ENCODE data around the gene RAB3IL1. TPM values are rescaled to one million over a fixed set of nuclear protein-coding genes. Genes with fewer than 3 reads are reported as not detected.

Gene RAB3IL1
- total and polyA plus RNA-seq, 3 donors from 2014 or later, result 57.7 to 88.2 (median 65.8) TPM

DNA sequence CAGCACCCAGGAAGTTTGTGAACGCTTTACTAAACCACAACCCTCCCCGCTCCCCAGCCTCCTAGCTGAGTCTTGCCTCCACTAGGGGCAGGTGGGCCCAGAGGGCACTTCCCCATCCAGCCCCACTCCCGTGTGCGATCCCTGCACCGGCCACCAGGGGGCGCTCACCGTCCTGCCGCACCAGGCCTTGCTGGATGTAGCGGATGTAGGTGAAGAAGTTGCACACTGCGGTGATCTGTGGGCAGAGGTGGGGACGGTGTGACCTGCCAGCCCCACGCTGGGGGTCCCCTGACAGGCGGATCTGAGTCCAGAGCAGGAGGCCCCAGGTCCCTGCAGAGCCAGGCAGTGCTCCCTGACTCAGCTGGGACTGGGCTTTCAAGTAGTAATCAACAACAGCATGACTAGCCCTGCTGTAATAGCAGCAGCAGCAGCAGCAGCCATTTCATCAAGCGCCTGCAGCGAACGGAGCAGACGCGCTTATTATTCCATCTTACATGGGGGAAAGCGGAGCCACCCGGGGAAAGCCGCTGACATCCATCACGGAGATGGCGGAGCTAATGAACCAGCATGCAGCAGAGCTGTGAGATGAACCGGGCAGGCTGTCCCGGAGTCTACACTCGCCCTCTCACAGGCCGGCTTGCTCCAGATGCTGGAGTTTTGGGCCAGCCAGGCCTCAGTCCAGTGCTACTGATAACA, 18.1 kb downstream of the RAB3IL1 start:
- TF ChIP-seq, protein P1, sequence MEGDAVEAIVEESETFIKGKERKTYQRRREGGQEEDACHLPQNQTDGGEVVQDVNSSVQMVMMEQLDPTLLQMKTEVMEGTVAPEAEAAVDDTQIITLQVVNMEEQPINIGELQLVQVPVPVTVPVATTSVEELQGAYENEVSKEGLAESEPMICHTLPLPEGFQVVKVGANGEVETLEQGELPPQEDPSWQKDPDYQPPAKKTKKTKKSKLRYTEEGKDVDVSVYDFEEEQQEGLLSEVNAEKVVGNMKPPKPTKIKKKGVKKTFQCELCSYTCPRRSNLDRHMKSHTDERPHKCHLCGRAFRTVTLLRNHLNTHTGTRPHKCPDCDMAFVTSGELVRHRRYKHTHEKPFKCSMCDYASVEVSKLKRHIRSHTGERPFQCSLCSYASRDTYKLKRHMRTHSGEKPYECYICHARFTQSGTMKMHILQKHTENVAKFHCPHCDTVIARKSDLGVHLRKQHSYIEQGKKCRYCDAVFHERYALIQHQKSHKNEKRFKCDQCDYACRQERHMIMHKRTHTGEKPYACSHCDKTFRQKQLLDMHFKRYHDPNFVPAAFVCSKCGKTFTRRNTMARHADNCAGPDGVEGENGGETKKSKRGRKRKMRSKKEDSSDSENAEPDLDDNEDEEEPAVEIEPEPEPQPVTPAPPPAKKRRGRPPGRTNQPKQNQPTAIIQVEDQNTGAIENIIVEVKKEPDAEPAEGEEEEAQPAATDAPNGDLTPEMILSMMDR (IDR thresholded peaks at IDR 0.05), result peak; percentile 100
- TF ChIP-seq POLR2A (IDR thresholded peaks at IDR 0.05), result no peak
- H3K36me3 ChIP-seq (ENCODE audit: low read depth, missing control alignments), result no peaks in the 10 kb centered on the region
- no peaks in the 10 kb centered on the region for H3K9me3 ChIP-seq
- intact Hi-C loops (cut with DNase I; ENCODE audit: low total_unique reads), result loop anchor here (2.0 kb wide), 1 partner anchor 48 kb away; no protein-coding TSS in a partner anchor
- DNase-seq, result peak; percentile 86
- H3K27ac ChIP-seq, result peak overlapping the region; percentile 14 to 62
- peaks cover 28% of the 10 kb centered on the region for H3K4me1 ChIP-seq
- H3K27me3 ChIP-seq, result no peaks in the 10 kb centered on the region
- WGBS, 2 donors, result 53 to 67% methylated on average over 22 to 27 of the region's 27 CpGs
- H3K4me3 ChIP-seq, result no peak overlapping the region

DNA sequence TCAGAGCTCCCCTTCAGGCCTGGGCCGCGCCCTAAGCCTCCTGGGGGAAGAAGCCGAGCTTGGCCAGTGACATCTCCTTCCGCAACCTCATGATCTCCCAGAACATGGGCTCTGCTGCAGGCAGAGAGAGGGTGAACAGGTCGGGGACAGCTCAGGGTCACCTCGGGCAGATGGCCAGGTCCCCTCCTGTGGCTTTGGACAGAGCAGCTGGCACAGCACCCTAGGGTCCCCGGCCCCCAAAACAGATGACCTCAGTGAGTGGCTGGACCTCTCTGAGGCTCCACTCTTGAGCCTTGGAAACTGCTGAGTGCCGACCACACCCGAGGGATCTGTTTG, 19.2 kb downstream of the RAB3IL1 start:
- Histone ChIP-seq H3K36me3 (ENCODE audit: low read depth, missing control alignments) (no peaks in the 10 kb centered on the region), H3K27ac (peak overlapping the region; percentile 14 to 62), H3K4me3 (no peak overlapping the region), H3K27me3 (no peaks in the 10 kb centered on the region), H3K9me3 (no peaks in the 10 kb centered on the region), H3K4me1 (peaks cover 28% of the 10 kb centered on the region)
- no peak for DNase-seq
- TF ChIP-seq POLR2A (IDR thresholded peaks at IDR 0.05), result no peak
- TF ChIP-seq, protein P1 (IDR thresholded peaks at IDR 0.05), result no peak
- intact Hi-C loops (cut with DNase I; ENCODE audit: low total_unique reads), result loop anchor here (2.0 kb wide), 1 partner anchor 49 kb away; no protein-coding TSS in a partner anchor
- WGBS, 2 donors, result 62% methylated on average over 9 of the region's 9 CpGs; no CpG with 5 or more reads in 1 of the 2 donors

DNA sequence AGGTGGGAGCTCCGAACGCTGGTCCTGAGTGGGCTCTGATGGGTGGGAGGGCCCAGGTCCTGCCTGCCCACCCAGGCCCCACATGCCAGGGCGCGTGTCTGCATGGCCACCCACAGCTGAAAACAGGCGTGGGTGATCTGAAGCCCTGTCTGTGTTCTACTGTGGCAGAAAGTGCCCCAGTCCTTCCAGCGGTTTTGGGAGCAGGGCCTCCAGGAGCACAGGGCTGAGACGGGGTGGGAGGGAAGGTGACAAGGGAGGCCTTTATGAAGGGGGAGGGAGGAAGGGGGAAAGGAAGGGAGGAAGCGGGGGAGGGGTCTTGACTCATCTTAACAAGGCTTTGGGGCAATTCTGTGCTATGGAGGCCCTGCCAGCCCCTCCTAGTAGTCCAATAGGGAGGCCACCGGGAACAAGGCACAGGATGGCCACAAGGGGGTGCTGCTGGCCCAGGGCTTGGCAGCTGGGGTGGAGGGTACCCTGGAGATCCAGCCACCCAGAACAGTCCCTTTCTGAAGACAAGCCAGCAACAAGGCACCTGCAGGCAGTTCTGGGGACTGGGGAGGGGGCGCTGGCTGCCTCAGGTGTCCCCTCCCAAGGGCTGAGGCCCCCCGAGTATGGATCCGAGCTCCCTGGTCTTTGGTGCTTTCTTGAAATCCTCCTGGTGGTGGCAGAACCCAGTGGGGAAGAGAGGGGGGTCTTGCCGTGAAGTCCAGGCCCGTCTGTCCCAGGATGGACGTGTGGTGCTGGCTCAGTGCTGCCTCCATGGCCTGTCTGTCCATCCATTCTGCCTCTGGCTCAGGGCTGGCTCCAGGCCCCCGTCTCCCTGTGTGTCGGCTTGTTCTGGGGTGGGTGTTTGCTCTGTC, 19.7 kb downstream of the RAB3IL1 start:
- Histone ChIP-seq H3K4me3 (no peak overlapping the region), H3K36me3 (ENCODE audit: low read depth, missing control alignments) (no peaks in the 10 kb centered on the region), H3K4me1 (peaks cover 28% of the 10 kb centered on the region), H3K27me3 (no peaks in the 10 kb centered on the region), H3K9me3 (no peaks in the 10 kb centered on the region), H3K27ac (peak overlapping the region; percentile 14 to 62)
- DNase-seq, result peak; percentile 82
- intact Hi-C loops (cut with DNase I; ENCODE audit: low total_unique reads), result loop anchor here (2.0 kb wide), 1 partner anchor 49 kb away; no protein-coding TSS in a partner anchor
- 71% methylated on average over 15 to 17 of the region's 17 CpGs for WGBS, 2 donors
- TF ChIP-seq, protein P1 (IDR thresholded peaks at IDR 0.05), result peak; percentile 85 to 89 (median 86)
- no peak for TF ChIP-seq POLR2A (IDR thresholded peaks at IDR 0.05)

DNA sequence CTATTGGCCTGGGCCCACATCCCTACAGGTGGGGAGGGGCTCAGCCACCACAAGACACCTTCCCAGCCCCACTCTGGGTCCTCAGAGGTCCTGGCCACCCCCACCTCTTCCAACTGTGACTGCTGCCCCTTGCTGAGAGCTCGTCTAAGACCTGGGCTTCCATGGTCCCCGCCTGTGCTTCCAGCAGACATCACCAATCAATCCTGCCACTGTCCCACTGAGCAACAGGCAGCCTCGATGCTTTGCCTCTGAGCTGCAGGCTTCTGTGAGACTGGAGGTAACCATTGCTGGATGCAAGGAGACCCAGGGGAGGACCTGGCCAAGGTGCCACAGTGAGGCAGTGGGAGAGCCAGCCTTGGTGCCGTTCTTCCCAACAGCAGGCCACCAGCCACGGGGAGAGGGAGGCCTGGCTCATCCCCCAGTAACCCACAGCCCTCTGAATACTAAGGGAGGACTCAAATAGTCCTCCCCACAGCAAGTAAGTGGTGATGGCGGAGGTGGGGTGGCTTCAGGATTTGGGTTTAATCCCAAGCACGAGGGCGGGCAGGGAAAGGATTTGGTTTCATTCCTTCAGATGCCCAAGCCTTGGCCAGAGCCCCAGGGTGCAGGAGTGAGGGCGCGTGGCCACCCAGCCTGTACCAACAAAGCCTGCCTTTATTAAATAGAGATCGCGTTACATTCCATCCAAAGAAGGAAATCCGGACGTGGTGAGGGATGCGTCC, 20.5 kb downstream of the RAB3IL1 start:
- intact Hi-C loops (cut with DNase I; ENCODE audit: low total_unique reads), result no loop called here
- H3K4me3 ChIP-seq, result no peak overlapping the region
- H3K4me1 ChIP-seq, result peaks cover 29% of the 10 kb centered on the region
- no peak for DNase-seq
- H3K27ac ChIP-seq, result peak overlapping the region in 1 of 2 donors; percentile 62
- H3K27me3 ChIP-seq, result no peaks in the 10 kb centered on the region
- TF ChIP-seq, protein P1 (IDR thresholded peaks at IDR 0.05), result no peak
- TF ChIP-seq POLR2A (IDR thresholded peaks at IDR 0.05), result no peak
- WGBS, 2 donors, result 82 to 86% methylated on average over 13 to 15 of the region's 15 CpGs
- H3K36me3 ChIP-seq (ENCODE audit: low read depth, missing control alignments), result no peaks in the 10 kb centered on the region
- H3K9me3 ChIP-seq, result no peaks in the 10 kb centered on the region
